K562 (cell line): Measurements from ENCODE around the gene PPP4R3A. TPM values are rescaled to one million over a fixed set of nuclear protein-coding genes. Genes with fewer than 3 reads are reported as not detected.
A peak's percentile ranks its signal among the peaks of the same experiment; 100 is the strongest.

Experiments used
- BACH1 ChIP-seq: fragments of 200-800 bp; sonication (Bioruptor generic); IDR thresholded peaks from 2 replicates; pipeline ENCODE4 v1.6.1; 2016; ENCODE audit warnings: missing genetic modification characterization, missing compliant biosample characterization
- CREM ChIP-seq: IDR thresholded peaks from 2 replicates; pipeline ENCODE4 v1.6.1; 2014; ENCODE audit warnings: antibody characterized with exemption, low read depth
- ERF ChIP-seq: fragments of 450-650 bp; formaldehyde crosslinking; IDR thresholded peaks from 2 replicates; pipeline ENCODE4 v1.4.0; 2020; ENCODE audit warnings: mild to moderate bottlenecking, mixed read lengths
- FOXA3 ChIP-seq, 2 experiments: fragments of 450-650 bp in 1 of 2; sonication (generic) in 1 of 2; formaldehyde crosslinking; IDR thresholded peaks in 1 of 2; conservative IDR thresholded peaks in 1 of 2; 2 replicates each; pipeline versions ENCODE4 v1.4.0 to v1.8.0; 2020 to 2022; ENCODE audit warnings: mild to moderate bottlenecking in 2 of 2, missing genetic modification reagents in 1 of 2
- FOXK2 ChIP-seq, 2 experiments: fragments of 450-650 bp; IDR thresholded peaks in 1 of 2; conservative IDR thresholded peaks in 1 of 2; 2 replicates each; pipeline ENCODE4 v1.6.1; 2016; ENCODE audit warnings: low read depth in 2 of 2, mild to moderate bottlenecking in 1 of 2
- FOXP1 ChIP-seq: sonication (generic); formaldehyde crosslinking; IDR thresholded peaks from 2 replicates; pipeline ENCODE4 v1.8.0; 2022; ENCODE audit warnings: mild to moderate bottlenecking, missing genetic modification reagents
- HNRNPLL ChIP-seq: fragments of 200-400 bp; formaldehyde crosslinking; IDR thresholded peaks from 2 replicates; pipeline ENCODE4 v1.6.1; 2017; ENCODE audit warnings: low read length, low read depth, mild to moderate bottlenecking; ENCODE audit not compliant: poor library complexity, severe bottlenecking
- KAT2B ChIP-seq: IDR thresholded peaks from one replicate; pipeline ENCODE4 v1.6.1; 2012; ENCODE audit warnings: low read depth, mild to moderate bottlenecking, control low read depth, inconsistent platforms, low read length, moderate library complexity
- MAFF ChIP-seq: IDR thresholded peaks from 2 replicates; pipeline ENCODE4 v1.6.1; 2012; ENCODE audit warnings: low read length, improper control_type of control experiment
- MLLT1 ChIP-seq, 2 experiments: fragments of 450-650 bp; IDR thresholded peaks; 2 replicates each; pipeline ENCODE4 v1.6.1; 2016
- NCOR1 ChIP-seq: fragments of 450-650 bp; IDR thresholded peaks from 2 replicates; pipeline ENCODE4 v1.6.1; 2016; ENCODE audit warnings: mild to moderate bottlenecking, moderate library complexity
- PHF20 ChIP-seq: fragments of 450-650 bp; IDR thresholded peaks from 2 replicates; pipeline ENCODE4 v1.6.1; 2018; ENCODE audit not compliant: partially characterized antibody
- U2AF1 ChIP-seq: fragments of 200-400 bp; formaldehyde crosslinking; optimal IDR thresholded peaks from 2 replicates; pipeline ENCODE3; 2017; ENCODE audit warnings: mild to moderate bottlenecking, low read depth, low read length, moderate library complexity
- VEZF1 ChIP-seq: fragments of 200-800 bp; sonication (Bioruptor generic); IDR thresholded peaks from 2 replicates; pipeline ENCODE4 v1.6.1; 2017; ENCODE audit warnings: missing genetic modification characterization, missing compliant biosample characterization
- ZMIZ1 ChIP-seq, 2 experiments: fragments of 150-350 bp in 1 of 2; IDR thresholded peaks; 2 replicates each; pipeline ENCODE4 v1.6.1; 2012 to 2016; ENCODE audit warnings: low read depth in 2 of 2, low read length in 2 of 2, mild to moderate bottlenecking in 1 of 2, moderate library complexity in 1 of 2
- ZNF184 ChIP-seq: sonication (generic); formaldehyde crosslinking; IDR thresholded peaks from 2 replicates; pipeline ENCODE4 v1.5.0; 2020; ENCODE audit warnings: missing genetic modification reagents
- ZNF699 ChIP-seq: fragments of 250-450 bp; sonication (Bioruptor Pico); IDR thresholded peaks from 2 replicates; pipeline ENCODE4 v1.8.0; 2021; ENCODE audit warnings: mild to moderate bottlenecking, moderate library complexity; ENCODE audit not compliant: insufficient replicate concordance
- ZNF766 ChIP-seq: fragments of 200-800 bp; sonication (Bioruptor generic); conservative IDR thresholded peaks from 2 replicates; pipeline ENCODE4 v1.6.1; 2016; ENCODE audit warnings: missing genetic modification characterization, missing compliant biosample characterization
- ZNF77 ChIP-seq: fragments of 250-450 bp; sonication (Bioruptor Pico); IDR thresholded peaks from 2 replicates; pipeline ENCODE4 v1.5.0; 2020
- polyA plus RNA-seq, 8 experiments: library from polyadenylated mRNA; depleted of rRNA in 4 of 8; stranded (reverse) in 5 of 8; unstranded in 3 of 8; fragments of >200 nt; fragmentation: Nextera tagmentation in 2 of 8; fragmentation: Illumina TruSeq in 1 of 8; extraction: Ambion mirVana in 2 of 8; extraction: Trizol in 1 of 8; gene quantifications; 2 replicates each; pipeline versions ENCODE4 v1.2.1 to v1.2.3, GENCODE V29; 2011 to 2014; ENCODE audit warnings: inconsistent platforms in 1 of 8, missing spikeins in 1 of 8
- total RNA-seq, 7 experiments: library from RNA; depleted of rRNA in 6 of 7; stranded (reverse); fragments of >200 nt in 6 of 7; fragmentation: Illumina TruSeq in 2 of 7; extraction: Trizol in 2 of 7; gene quantifications; 2 replicates each; pipeline versions ENCODE4 v1.2.1 to v1.2.3, GENCODE V29; 2011 to 2021; ENCODE audit warnings: low replicate concordance in 1 of 7

The PPP4R3A gene
- total and polyA plus RNA-seq, 9 of the 15 experiments (the other 6 are each of a cell fraction or from before 2014, with no cell fraction given), result 9.5 to 54.9 (median 44.9) TPM

- TF ChIP-seq MAFF (no peak), FOXA3 (CRISPR knock-in tag; conservative IDR thresholded peaks at IDR 0.05 in 1 of 2, IDR thresholded peaks at IDR 0.05 in 1 of 2) (no peak), FOXP1 (CRISPR knock-in tag) (peak; percentile 93), ZNF766 (0 out of 2 replicates have a peak, but pooled peaks have one; percentile 9), HNRNPLL (peak; percentile 99), FOXK2 (conservative IDR thresholded peaks at IDR 0.05 in 1 of 2, IDR thresholded peaks at IDR 0.05 in 1 of 2; ENCODE audit: low read depth in 2 of 2) (peak; percentile 76 to 78), MLLT1 (IDR thresholded peaks at IDR 0.05) (peak in 1 of 2 experiments; percentile 56; a peak in 1 of 4 replicates), CREM (peak; percentile 100), KAT2B (no peak), ERF (CRISPR knock-in tag) (no peak), PHF20 (peak; percentile 94), ZNF184 (CRISPR knock-in tag) (no peak), ZNF699 (no peak), VEZF1 (CRISPR knock-in tag) (peak; percentile 95), U2AF1 (no peak), ZNF77 (no peak), ZMIZ1 (IDR thresholded peaks at IDR 0.05; ENCODE audit: low read depth in 2 of 2, low read length in 2 of 2) (0 out of 4 replicates have a peak, but pooled peaks of 1 of the 2 experiments have one; percentile 9), NCOR1 (0 out of 2 replicates have a peak, but pooled peaks have one; percentile 4), BACH1 (tag) (no peak)
These were observed at the start of gene PPP4R3A (continued) for GRCh38 chr14:91510171-91511042.
